CD4-positive, alpha-beta memory T cell (primary cell): Measurements from ENCODE around the gene TRIM38. TPM values are rescaled to one million over a fixed set of nuclear protein-coding genes. Genes with fewer than 3 reads are reported as not detected.

Experiments
- CTCF ChIA-PET: fragments of 350-600 bp; sonication (Branson Sonifier 250); formaldehyde crosslinking; loops from one replicate; lab custom pipeline; 2021; ENCODE audit warnings: inconsistent platforms; ENCODE audit not compliant: partially characterized antibody; lab: Charles Lee
- POLR2A ChIA-PET: fragments of 350-600 bp; sonication (Branson Sonifier 250); formaldehyde crosslinking; loops from one replicate; lab custom pipeline; 2021; ENCODE audit not compliant: partially characterized antibody; lab: Charles Lee
- DNase-seq, 5 donors: peaks; one replicate each; pipeline versions ENCODE4 v3.0.0 to v3.0.0-alpha.2; 2020 to 2022; ENCODE audit warnings: mixed read lengths in 1 of 5
- H3K27ac ChIP-seq: one replicate; pipeline ENCODE4 v1.7.0; 2013; ENCODE audit warnings: low read depth, low read length
- H3K27me3 ChIP-seq: 2 replicates; pipeline ENCODE4 v1.7.0; 2013; ENCODE audit warnings: mild to moderate bottlenecking, low read length, moderate library complexity; ENCODE audit not compliant: insufficient read depth
- H3K36me3 ChIP-seq: 2 replicates; pipeline ENCODE4 v1.7.0; 2013; ENCODE audit warnings: mild to moderate bottlenecking, low read length, moderate library complexity; ENCODE audit not compliant: insufficient read depth
- H3K4me1 ChIP-seq: 2 replicates; pipeline ENCODE4 v1.7.0; 2013; ENCODE audit warnings: mild to moderate bottlenecking, low read length, moderate library complexity; ENCODE audit not compliant: insufficient read depth
- H3K4me3 ChIP-seq, 2 donors: one replicate each; pipeline ENCODE4 v1.7.0; 2013; ENCODE audit warnings: low read length in 2 of 2, mild to moderate bottlenecking in 1 of 2
- H3K9me3 ChIP-seq, 2 donors: one replicate each; pipeline ENCODE4 v1.7.0; 2013; ENCODE audit warnings: low read length in 2 of 2, control low read depth in 1 of 2; ENCODE audit not compliant: control insufficient read depth in 1 of 2
- H3K27ac Mint-ChIP-seq, 7 donors: one replicate each; pipeline ENCODE4 v1.8.0; 2020 to 2021; ENCODE audit warnings: mixed read lengths in 7 of 7, mild to moderate bottlenecking in 6 of 7, inconsistent platforms in 3 of 7, moderate library complexity in 3 of 7
- H3K27me3 Mint-ChIP-seq, 2 donors: one replicate each; pipeline ENCODE4 v1.8.0; 2020 to 2021; ENCODE audit warnings: mixed read lengths in 2 of 2
- H3K36me3 Mint-ChIP-seq, 2 donors: one replicate each; pipeline ENCODE4 v1.8.0; 2020 to 2021; ENCODE audit warnings: mixed read lengths in 2 of 2, inconsistent platforms in 1 of 2, mild to moderate bottlenecking in 1 of 2
- H3K4me1 Mint-ChIP-seq, 4 donors: one replicate each; pipeline ENCODE4 v1.8.0; 2020 to 2021; ENCODE audit warnings: mixed read lengths in 4 of 4, mild to moderate bottlenecking in 1 of 4
- H3K4me3 Mint-ChIP-seq, 8 donors: one replicate each; pipeline ENCODE4 v1.8.0; 2020 to 2021; ENCODE audit warnings: mixed read lengths in 8 of 8, mild to moderate bottlenecking in 7 of 8, moderate library complexity in 6 of 8, inconsistent platforms in 3 of 8
- H3K9me3 Mint-ChIP-seq, 8 donors: one replicate each; pipeline ENCODE4 v1.8.0; 2020 to 2021; ENCODE audit warnings: mixed read lengths in 8 of 8, mild to moderate bottlenecking in 5 of 8, inconsistent platforms in 3 of 8, moderate library complexity in 1 of 8
- intact Hi-C: fragments of 100-400 bp; cut with micrococcal nuclease; formaldehyde crosslinking; loops from one replicate; pipeline ENCODE4 v1.15.1; 2023
- polyA plus RNA-seq, 2 donors: library from polyadenylated mRNA; unstranded; fragments of 300-500 nt; fragmentation: Illumina TruSeq; gene quantifications; one replicate each; pipeline ENCODE4 v1.2.3, GENCODE V29; 2021
- total RNA-seq, 2 experiments: library from RNA; stranded (reverse); gene quantifications; one replicate each; pipeline ENCODE4 v1.2.3, GENCODE V29; 2021

TRIM38 gene
- total and polyA plus RNA-seq, 4 experiments from 2014 or later: 4.5 to 37.7 (median 23.8) TPM

- H3K4me3 ChIP-seq: peak overlapping the region; percentile 53 to 67
- POLR2A ChIA-PET: interaction anchor here (0.9 to 20.6 kb wide), 40 partner anchors 11 to 1863 kb away, joined by 3 to 1198 read pairs (median 11); partner anchors contain the start of gene HFE
Observed at GRCh38 chr6:26031595-26032339, 69.2 kb downstream of the TRIM38 start.

GRCh38 chr6:26032340-26033084, 69.9 kb downstream of the TRIM38 start:
- DNase-seq: peak in 4 of 5 donors; percentile 31 to 48 (median 40)
- Mint-ChIP-seq H3K27me3 (no peaks in the 10 kb centered on the region), H3K4me3 (peak overlapping the region; percentile 91 to 99 (median 94)), H3K36me3 (peaks cover 0 to 5% of the 10 kb centered on the region in 2 donors), H3K27ac (peak overlapping the region; percentile 89 to 98 (median 96)), H3K4me1 (peaks cover 29 to 47% (median 38%) of the 10 kb centered on the region in 4 donors), H3K9me3 (no peaks in the 10 kb centered on the region)
- POLR2A ChIA-PET: interaction anchor here (0.9 to 20.6 kb wide), 42 partner anchors 12 to 1860 kb away, joined by 3 to 1198 read pairs (median 10); partner anchors contain the start of genes HFE and TRIM38
- intact Hi-C loops: loop anchor here (1.0 to 5.0 kb wide), 7 partner anchors 11 to 1100 kb away; a partner anchor contains a TSS
- Histone ChIP-seq H3K27me3 (no peaks in the 10 kb centered on the region), H3K9me3 (no peaks in the 10 kb centered on the region), H3K27ac (peak overlapping the region; percentile 71), H3K4me3 (peak overlapping the region; percentile 53 to 67), H3K4me1 (peaks cover 32% of the 10 kb centered on the region), H3K36me3 (no peaks in the 10 kb centered on the region)
- CTCF ChIA-PET: interaction anchor here (0.8 to 5.4 kb wide), 12 partner anchors 11 to 88 kb away, joined by 3 to 78 read pairs (median 6); partner anchors contain the start of gene TRIM38

More at GRCh38 chr6:26031595-26032339, 69.2 kb downstream of the TRIM38 start:
- Mint-ChIP-seq H3K9me3 (peaks cover 0 to 6% (median 0%) of the 10 kb centered on the region in 8 donors), H3K4me1 (peaks cover 33 to 54% (median 44%) of the 10 kb centered on the region in 4 donors), H3K4me3 (peak overlapping the region; percentile 91 to 99 (median 94)), H3K27ac (peak overlapping the region; percentile 89 to 98 (median 96)), H3K27me3 (peaks cover 0 to 3% of the 10 kb centered on the region in 2 donors), H3K36me3 (peaks cover 0 to 10% of the 10 kb centered on the region in 2 donors)
- Histone ChIP-seq H3K36me3 (no peaks in the 10 kb centered on the region), H3K27me3 (no peaks in the 10 kb centered on the region), H3K27ac (peak overlapping the region; percentile 71), H3K9me3 (no peaks in the 10 kb centered on the region), H3K4me1 (peaks cover 35% of the 10 kb centered on the region)
- peak; percentile 86 to 94 (median 89) for DNase-seq
- CTCF ChIA-PET: interaction anchor here (0.8 to 5.4 kb wide), 17 partner anchors 10 to 165 kb away, joined by 3 to 78 read pairs (median 4); partner anchors contain the start of gene TRIM38
- intact Hi-C loops: loop anchor here (1.0 to 5.0 kb wide), 4 partner anchors 10 to 1101 kb away; a partner anchor contains a TSS

DNA sequence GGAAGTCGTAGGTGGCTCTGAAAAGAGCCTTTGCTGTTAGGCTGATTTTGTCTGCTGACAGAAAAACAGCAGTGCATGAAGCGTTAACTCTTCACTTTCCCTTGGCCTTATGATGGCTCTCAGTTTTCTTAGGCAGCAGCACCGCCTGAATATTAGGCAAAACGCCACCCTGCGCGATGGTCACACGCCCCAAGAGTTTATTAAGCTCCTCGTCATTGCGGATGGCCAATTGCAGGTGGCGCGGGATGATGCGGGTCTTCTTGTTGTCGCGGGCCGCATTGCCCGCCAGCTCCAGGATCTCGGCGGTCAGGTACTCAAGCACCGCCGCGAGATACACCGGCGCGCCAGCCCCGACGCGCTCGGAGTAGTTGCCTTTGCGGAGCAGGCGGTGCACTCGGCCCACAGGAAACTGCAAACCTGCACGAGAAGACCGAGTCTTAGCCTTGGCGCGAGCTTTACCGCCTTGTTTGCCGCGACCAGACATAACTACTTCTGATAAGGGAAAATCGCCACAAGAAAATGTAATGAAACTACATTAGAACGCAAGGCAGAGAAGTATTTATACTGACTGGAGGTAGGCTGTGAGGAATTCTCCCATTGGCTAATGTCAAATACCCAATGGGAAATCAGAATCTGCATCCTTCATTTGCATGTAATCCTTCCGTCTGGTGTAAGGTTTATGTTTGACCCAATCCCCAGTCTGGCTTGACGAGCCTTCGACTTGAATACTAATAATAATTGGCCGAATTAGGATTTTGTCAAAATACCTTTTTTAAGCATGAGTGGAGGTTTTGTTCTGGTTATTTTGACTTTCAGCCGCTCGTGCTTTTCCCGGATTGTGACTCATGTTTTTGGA, 70.7 kb downstream of the TRIM38 start:
- peaks cover 26% of the 10 kb centered on the region for H3K4me1 ChIP-seq
- H3K36me3 ChIP-seq: no peaks in the 10 kb centered on the region
- peak; percentile 67 to 84 (median 82) for DNase-seq
- Mint-ChIP-seq H3K9me3 (no peaks in the 10 kb centered on the region), H3K27ac (peak overlapping the region; percentile 89 to 98 (median 96)), H3K4me1 (peaks cover 26 to 40% (median 34%) of the 10 kb centered on the region in 4 donors), H3K36me3 (peaks cover 0 to 5% of the 10 kb centered on the region in 2 donors), H3K4me3 (peak overlapping the region; percentile 91 to 99 (median 94)), H3K27me3 (no peaks in the 10 kb centered on the region)
- H3K9me3 ChIP-seq: no peaks in the 10 kb centered on the region
- intact Hi-C loops: loop anchor here (1.0 to 5.0 kb wide), 6 partner anchors 10 to 1099 kb away; a partner anchor contains a TSS
- H3K27me3 ChIP-seq: no peaks in the 10 kb centered on the region
- H3K27ac ChIP-seq: peak overlapping the region; percentile 71
- peak overlapping the region; percentile 53 to 67 for H3K4me3 ChIP-seq
- POLR2A ChIA-PET: interaction anchor here (0.9 to 20.6 kb wide), 31 partner anchors 13 to 1860 kb away, joined by 3 to 1198 read pairs (median 13); partner anchors contain the start of genes HFE and TRIM38
- CTCF ChIA-PET: interaction anchor here (1.0 to 5.4 kb wide), 9 partner anchors 7 to 87 kb away, joined by 3 to 78 read pairs (median 9); a partner anchor contains a TSS

GRCh38 chr6:26033941-26034354, 71.3 kb downstream of the TRIM38 start:
- Histone ChIP-seq H3K27me3 (no peaks in the 10 kb centered on the region), H3K27ac (peak overlapping the region; percentile 71), H3K4me1 (peaks cover 26% of the 10 kb centered on the region), H3K4me3 (peak overlapping the region; percentile 53 to 67), H3K36me3 (no peaks in the 10 kb centered on the region), H3K9me3 (no peaks in the 10 kb centered on the region)
- Mint-ChIP-seq H3K4me3 (peak overlapping the region; percentile 91 to 99 (median 94)), H3K36me3 (peaks cover 0 to 5% of the 10 kb centered on the region in 2 donors), H3K9me3 (no peaks in the 10 kb centered on the region), H3K27ac (peak overlapping the region; percentile 89 to 98 (median 96)), H3K4me1 (peaks cover 26 to 34% (median 30%) of the 10 kb centered on the region in 4 donors), H3K27me3 (no peaks in the 10 kb centered on the region)
- ChIA-PET POLR2A (interaction anchor here (0.7 to 20.6 kb wide), 16 partner anchors 12 to 1859 kb away, joined by 3 to 1198 read pairs (median 16); a partner anchor contains a TSS), CTCF (interaction anchor here (0.9 to 5.4 kb wide), 4 partner anchors 8 to 13 kb away, joined by 3 to 78 read pairs (median 4); a partner anchor contains a TSS)
- intact Hi-C loops: loop anchor here (1.0 to 5.0 kb wide), 6 partner anchors 9 to 1099 kb away; a partner anchor contains a TSS
- no peak for DNase-seq

- Mint-ChIP-seq H3K36me3 (peaks cover 0 to 5% of the 10 kb centered on the region in 2 donors), H3K4me1 (peaks cover 26 to 33% (median 30%) of the 10 kb centered on the region in 4 donors), H3K9me3 (no peaks in the 10 kb centered on the region), H3K4me3 (peak overlapping the region in 6 of 8 donors; percentile 7 to 97 (median 31)), H3K27ac (peak overlapping the region in 2 of 7 donors; percentile 23 to 89), H3K27me3 (no peaks in the 10 kb centered on the region)
- Histone ChIP-seq H3K27ac (no peak overlapping the region), H3K4me1 (peaks cover 26% of the 10 kb centered on the region), H3K9me3 (no peaks in the 10 kb centered on the region), H3K27me3 (no peaks in the 10 kb centered on the region), H3K36me3 (no peaks in the 10 kb centered on the region), H3K4me3 (no peak overlapping the region)
- DNase-seq: no peak
- CTCF ChIA-PET: interaction anchor here (1.1 to 5.4 kb wide), 2 partner anchors 9 kb away, joined by 3 to 78 read pairs; a partner anchor contains a TSS
- POLR2A ChIA-PET: interaction anchor here (1.0 to 20.6 kb wide), 6 partner anchors 11 to 1789 kb away, joined by 3 to 1198 read pairs (median 248); a partner anchor contains a TSS
- intact Hi-C loops: loop anchor here (5.0 kb wide), 1 partner anchor 182 kb away; a partner anchor contains a TSS
Observed at GRCh38 chr6:26034905-26035304, 72.3 kb downstream of the TRIM38 start.
